ENCODE results near the gene MMS22L.

MMS22L gene, protein sequence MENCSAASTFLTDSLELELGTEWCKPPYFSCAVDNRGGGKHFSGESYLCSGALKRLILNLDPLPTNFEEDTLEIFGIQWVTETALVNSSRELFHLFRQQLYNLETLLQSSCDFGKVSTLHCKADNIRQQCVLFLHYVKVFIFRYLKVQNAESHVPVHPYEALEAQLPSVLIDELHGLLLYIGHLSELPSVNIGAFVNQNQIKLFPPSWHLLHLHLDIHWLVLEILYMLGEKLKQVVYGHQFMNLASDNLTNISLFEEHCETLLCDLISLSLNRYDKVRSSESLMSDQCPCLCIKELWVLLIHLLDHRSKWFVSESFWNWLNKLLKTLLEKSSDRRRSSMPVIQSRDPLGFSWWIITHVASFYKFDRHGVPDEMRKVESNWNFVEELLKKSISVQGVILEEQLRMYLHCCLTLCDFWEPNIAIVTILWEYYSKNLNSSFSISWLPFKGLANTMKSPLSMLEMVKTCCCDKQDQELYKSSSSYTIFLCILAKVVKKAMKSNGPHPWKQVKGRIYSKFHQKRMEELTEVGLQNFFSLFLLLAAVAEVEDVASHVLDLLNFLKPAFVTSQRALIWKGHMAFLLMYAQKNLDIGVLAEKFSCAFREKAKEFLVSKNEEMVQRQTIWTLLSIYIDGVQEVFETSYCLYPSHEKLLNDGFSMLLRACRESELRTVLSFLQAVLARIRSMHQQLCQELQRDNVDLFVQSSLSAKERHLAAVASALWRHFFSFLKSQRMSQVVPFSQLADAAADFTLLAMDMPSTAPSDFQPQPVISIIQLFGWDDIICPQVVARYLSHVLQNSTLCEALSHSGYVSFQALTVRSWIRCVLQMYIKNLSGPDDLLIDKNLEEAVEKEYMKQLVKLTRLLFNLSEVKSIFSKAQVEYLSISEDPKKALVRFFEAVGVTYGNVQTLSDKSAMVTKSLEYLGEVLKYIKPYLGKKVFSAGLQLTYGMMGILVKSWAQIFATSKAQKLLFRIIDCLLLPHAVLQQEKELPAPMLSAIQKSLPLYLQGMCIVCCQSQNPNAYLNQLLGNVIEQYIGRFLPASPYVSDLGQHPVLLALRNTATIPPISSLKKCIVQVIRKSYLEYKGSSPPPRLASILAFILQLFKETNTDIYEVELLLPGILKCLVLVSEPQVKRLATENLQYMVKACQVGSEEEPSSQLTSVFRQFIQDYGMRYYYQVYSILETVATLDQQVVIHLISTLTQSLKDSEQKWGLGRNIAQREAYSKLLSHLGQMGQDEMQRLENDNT

GRCh38 chr6:97282726-97283617, at the start of gene MMS22L:
TSS of gene MMS22L (minus strand) at chr6:97283216. CDS start at chr6:97282477, 739 bp downstream.
- H3K4me3 ChIP-seq (replicated peaks; ENCODE audit: low read depth, low read length) = peak within 1 kb of the TSS; percentile 93
- peak; percentile 97 for DNase-seq (ENCODE audit: low read depth)
- TF ChIP-seq, protein P1, sequence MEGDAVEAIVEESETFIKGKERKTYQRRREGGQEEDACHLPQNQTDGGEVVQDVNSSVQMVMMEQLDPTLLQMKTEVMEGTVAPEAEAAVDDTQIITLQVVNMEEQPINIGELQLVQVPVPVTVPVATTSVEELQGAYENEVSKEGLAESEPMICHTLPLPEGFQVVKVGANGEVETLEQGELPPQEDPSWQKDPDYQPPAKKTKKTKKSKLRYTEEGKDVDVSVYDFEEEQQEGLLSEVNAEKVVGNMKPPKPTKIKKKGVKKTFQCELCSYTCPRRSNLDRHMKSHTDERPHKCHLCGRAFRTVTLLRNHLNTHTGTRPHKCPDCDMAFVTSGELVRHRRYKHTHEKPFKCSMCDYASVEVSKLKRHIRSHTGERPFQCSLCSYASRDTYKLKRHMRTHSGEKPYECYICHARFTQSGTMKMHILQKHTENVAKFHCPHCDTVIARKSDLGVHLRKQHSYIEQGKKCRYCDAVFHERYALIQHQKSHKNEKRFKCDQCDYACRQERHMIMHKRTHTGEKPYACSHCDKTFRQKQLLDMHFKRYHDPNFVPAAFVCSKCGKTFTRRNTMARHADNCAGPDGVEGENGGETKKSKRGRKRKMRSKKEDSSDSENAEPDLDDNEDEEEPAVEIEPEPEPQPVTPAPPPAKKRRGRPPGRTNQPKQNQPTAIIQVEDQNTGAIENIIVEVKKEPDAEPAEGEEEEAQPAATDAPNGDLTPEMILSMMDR (IDR thresholded peaks at IDR 0.05; ENCODE audit: low read length, missing control alignments) = no peak

GRCh38 chr6:97322811-97323210, 39.8 kb upstream of the MMS22L start:
- no peak for DNase-seq (ENCODE audit: low read depth)
- H3K4me3 ChIP-seq (replicated peaks; ENCODE audit: low read depth, low read length) = no peak overlapping the region
- TF ChIP-seq, protein P1 (IDR thresholded peaks at IDR 0.05; ENCODE audit: low read length, missing control alignments) = no peak

DNA sequence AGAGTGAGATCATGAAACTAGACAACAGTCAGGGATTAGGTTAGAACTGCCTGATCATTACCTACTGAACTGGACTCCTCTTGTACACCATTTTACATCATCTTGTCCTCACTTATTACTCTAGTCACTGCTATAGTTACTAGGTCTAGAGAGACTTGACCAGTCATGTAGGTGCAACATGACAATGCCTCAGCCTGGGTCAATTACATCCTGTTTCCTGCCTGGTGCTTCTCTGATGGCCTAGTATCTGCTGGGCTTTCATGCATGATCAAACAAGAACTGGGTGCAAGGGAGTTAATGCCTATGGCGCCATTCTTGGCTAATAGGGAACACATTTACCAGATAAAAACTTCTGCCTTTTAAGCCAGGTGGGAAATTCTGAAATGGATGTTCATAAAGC, 39.2 kb upstream of the MMS22L start:
- TF ChIP-seq, protein P1 (IDR thresholded peaks at IDR 0.05; ENCODE audit: low read length, missing control alignments) = no peak
- no peak overlapping the region for H3K4me3 ChIP-seq (replicated peaks; ENCODE audit: low read depth, low read length)
- no peak for DNase-seq (ENCODE audit: low read depth)

- no peak for DNase-seq (ENCODE audit: low read depth)
- TF ChIP-seq, protein P1 (IDR thresholded peaks at IDR 0.05; ENCODE audit: low read length, missing control alignments) = no peak
- no peak overlapping the region for H3K4me3 ChIP-seq (replicated peaks; ENCODE audit: low read depth, low read length)
Observed at GRCh38 chr6:97316978-97317377, 34.0 kb upstream of the MMS22L start.

DNA sequence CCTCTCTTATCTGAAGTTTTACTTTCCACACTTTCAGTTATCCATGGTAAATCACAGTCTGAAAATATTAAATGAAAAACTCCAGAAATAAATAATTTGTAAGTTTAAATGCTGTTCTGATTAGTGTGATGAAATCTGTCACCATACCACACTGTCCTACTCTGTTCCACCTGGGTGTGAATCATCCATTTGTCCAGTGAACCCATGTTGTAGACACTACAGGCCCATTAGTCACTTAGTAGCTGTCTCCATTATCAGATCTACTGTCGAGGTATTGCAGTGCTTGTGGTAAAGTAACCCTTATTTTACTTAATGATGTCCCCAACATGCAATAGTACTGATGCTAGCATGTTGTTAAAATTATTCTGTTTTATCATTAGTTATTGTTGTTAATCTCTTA, 29.2 kb upstream of the MMS22L start:
- no peak for DNase-seq (ENCODE audit: low read depth)
- H3K4me3 ChIP-seq (replicated peaks; ENCODE audit: low read depth, low read length) = no peak overlapping the region
- TF ChIP-seq, protein P1 (IDR thresholded peaks at IDR 0.05; ENCODE audit: low read length, missing control alignments) = no peak
